Loucy (cell line): ENCODE measurements around the gene PPP2R5B.

Source experiments
- H2AFZ ChIP-seq: fragments of 200-600 bp; sonication (generic); 2 replicates; pipeline ENCODE4 v1.6.0; 2016; ENCODE audit warnings: antibody characterized with exemption, mild to moderate bottlenecking, low read length, moderate library complexity
- H3F3A ChIP-seq: fragments of 200-600 bp; 2 replicates; pipeline ENCODE4 v1.6.0; 2016; ENCODE audit warnings: antibody characterized with exemption, low read depth, mild to moderate bottlenecking
- H3K27me3 ChIP-seq: fragments of 200-600 bp; sonication (generic); 2 replicates; pipeline ENCODE4 v1.6.1; 2014; ENCODE audit warnings: low read length, mild to moderate bottlenecking; ENCODE audit not compliant: insufficient read depth, poor library complexity, severe bottlenecking
- H3K36me3 ChIP-seq: fragments of 200-600 bp; sonication (generic); 2 replicates; pipeline ENCODE4 v1.6.1; 2016; ENCODE audit warnings: low read length; ENCODE audit not compliant: insufficient read depth
- H3K4me1 ChIP-seq: fragments of 200-600 bp; sonication (generic); 2 replicates; pipeline ENCODE4 v1.5.1; 2014; ENCODE audit warnings: low read length, mild to moderate bottlenecking; ENCODE audit not compliant: insufficient read depth, poor library complexity, severe bottlenecking
- H3K4me2 ChIP-seq: fragments of 200-600 bp; sonication (generic); 2 replicates; pipeline ENCODE4 v1.6.0; 2014; ENCODE audit warnings: antibody characterized with exemption, low read length, low read depth, mild to moderate bottlenecking; ENCODE audit not compliant: poor library complexity, severe bottlenecking
- H3K4me3 ChIP-seq: fragments of 200-600 bp; sonication (generic); 2 replicates; pipeline ENCODE4 v1.5.1; 2014; ENCODE audit warnings: low read length, mild to moderate bottlenecking, mixed read lengths; ENCODE audit not compliant: poor library complexity, severe bottlenecking
- H3K79me2 ChIP-seq: fragments of 200-600 bp; sonication (generic); 2 replicates; pipeline ENCODE4 v1.6.1; 2014; ENCODE audit warnings: low read length; ENCODE audit not compliant: insufficient read depth
- H3K9ac ChIP-seq: fragments of 200-600 bp; sonication (generic); 2 replicates; pipeline ENCODE4 v1.6.0; 2014; ENCODE audit warnings: mild to moderate bottlenecking, low read depth, low read length, moderate library complexity; ENCODE audit not compliant: poor library complexity, severe bottlenecking
- H3K9me2 ChIP-seq: fragments of 200-600 bp; sonication (generic); replicated peaks from 2 replicates; pipeline ENCODE4 v1.6.1; 2016; ENCODE audit warnings: low read depth, low read length, mixed read lengths
- H3K9me3 ChIP-seq: fragments of 200-600 bp; sonication (generic); 2 replicates; pipeline ENCODE4 v1.6.1; 2014; ENCODE audit warnings: mild to moderate bottlenecking, antibody characterized with exemption, low read length, low read depth; ENCODE audit not compliant: insufficient read depth
- H4K20me1 ChIP-seq: fragments of 200-600 bp; sonication (generic); 2 replicates; pipeline ENCODE4 v1.6.0; 2014; ENCODE audit warnings: antibody characterized with exemption, low read length, mild to moderate bottlenecking; ENCODE audit not compliant: insufficient read depth, poor library complexity, severe bottlenecking
- EZH2phosphoT487 ChIP-seq: fragments of 200-600 bp; IDR thresholded peaks from 2 replicates; pipeline ENCODE4 v1.6.1; 2018; ENCODE audit warnings: antibody characterized with exemption, mild to moderate bottlenecking, moderate library complexity, borderline replicate concordance
- TF ChIP-seq, protein P1 (sequence below): fragments of 200-600 bp; sonication (generic); conservative IDR thresholded peaks from 2 replicates; pipeline ENCODE4 v1.5.1; 2014; ENCODE audit warnings: mild to moderate bottlenecking, antibody characterized with exemption, low read length

PPP2R5B gene

GRCh38 chr11:64954201-64954600 is 29.7 kb downstream of the PPP2R5B start:
- TF ChIP-seq, protein P1, sequence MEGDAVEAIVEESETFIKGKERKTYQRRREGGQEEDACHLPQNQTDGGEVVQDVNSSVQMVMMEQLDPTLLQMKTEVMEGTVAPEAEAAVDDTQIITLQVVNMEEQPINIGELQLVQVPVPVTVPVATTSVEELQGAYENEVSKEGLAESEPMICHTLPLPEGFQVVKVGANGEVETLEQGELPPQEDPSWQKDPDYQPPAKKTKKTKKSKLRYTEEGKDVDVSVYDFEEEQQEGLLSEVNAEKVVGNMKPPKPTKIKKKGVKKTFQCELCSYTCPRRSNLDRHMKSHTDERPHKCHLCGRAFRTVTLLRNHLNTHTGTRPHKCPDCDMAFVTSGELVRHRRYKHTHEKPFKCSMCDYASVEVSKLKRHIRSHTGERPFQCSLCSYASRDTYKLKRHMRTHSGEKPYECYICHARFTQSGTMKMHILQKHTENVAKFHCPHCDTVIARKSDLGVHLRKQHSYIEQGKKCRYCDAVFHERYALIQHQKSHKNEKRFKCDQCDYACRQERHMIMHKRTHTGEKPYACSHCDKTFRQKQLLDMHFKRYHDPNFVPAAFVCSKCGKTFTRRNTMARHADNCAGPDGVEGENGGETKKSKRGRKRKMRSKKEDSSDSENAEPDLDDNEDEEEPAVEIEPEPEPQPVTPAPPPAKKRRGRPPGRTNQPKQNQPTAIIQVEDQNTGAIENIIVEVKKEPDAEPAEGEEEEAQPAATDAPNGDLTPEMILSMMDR: no peak
- no peak for TF ChIP-seq EZH2phosphoT487

DNA sequence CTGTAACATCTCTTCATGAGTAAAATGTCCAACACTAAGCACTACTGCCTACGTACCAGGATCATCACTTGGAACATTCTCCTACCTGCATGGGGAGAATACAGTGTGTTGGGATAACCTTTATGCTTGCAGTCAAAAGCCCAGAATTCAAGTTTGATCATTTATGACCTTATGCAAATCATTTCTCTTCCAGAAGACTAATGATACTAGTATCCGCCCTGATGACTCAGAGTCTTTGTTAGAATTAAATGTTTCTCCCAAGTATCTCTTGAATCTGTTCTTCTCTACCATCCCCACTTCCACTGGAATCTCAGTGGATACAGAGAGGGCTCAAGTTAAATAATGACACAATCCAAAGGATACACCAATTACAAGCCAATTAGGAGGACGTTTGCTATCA is 35.0 kb downstream of the PPP2R5B start:
- H3K4me1 ChIP-seq: no peaks in the 10 kb centered on the region
- no peaks in the 10 kb centered on the region for H3K36me3 ChIP-seq
- no peak overlapping the region for H3K9ac ChIP-seq
- H3K27me3 ChIP-seq: no peaks in the 10 kb centered on the region
- no peaks in the 10 kb centered on the region for H4K20me1 ChIP-seq
- TF ChIP-seq EZH2phosphoT487: no peak
- TF ChIP-seq, protein P1: no peak
- no peaks in the 10 kb centered on the region for H3K79me2 ChIP-seq
- no peaks in the 10 kb centered on the region for H3K9me2 ChIP-seq
- no peak overlapping the region for H3K4me3 ChIP-seq
- no peaks in the 10 kb centered on the region for H3K9me3 ChIP-seq
- no peaks in the 10 kb centered on the region for H3F3A ChIP-seq
- H2AFZ ChIP-seq: no peak overlapping the region
- no peak overlapping the region for H3K4me2 ChIP-seq

More at GRCh38 chr11:64954201-64954600, 29.7 kb downstream of the PPP2R5B start:
- Histone ChIP-seq H3K9me2 (no peaks in the 10 kb centered on the region), H3K79me2 (no peaks in the 10 kb centered on the region), H3K4me3 (no peak overlapping the region), H3K9ac (no peak overlapping the region), H3K36me3 (no peaks in the 10 kb centered on the region), H3F3A (no peaks in the 10 kb centered on the region), H4K20me1 (no peaks in the 10 kb centered on the region), H3K4me1 (no peaks in the 10 kb centered on the region), H3K27me3 (peaks cover 5% of the 10 kb centered on the region), H3K9me3 (no peaks in the 10 kb centered on the region), H3K4me2 (no peak overlapping the region), H2AFZ (no peak overlapping the region)

GRCh38 chr11:64960719-64961118 is 36.2 kb downstream of the PPP2R5B start:
- Histone ChIP-seq H3K4me1 (no peaks in the 10 kb centered on the region), H3F3A (no peaks in the 10 kb centered on the region)
- TF ChIP-seq, protein P1: no peak
- TF ChIP-seq EZH2phosphoT487: no peak

More at GRCh38 chr11:64960719-64961118, 36.2 kb downstream of the PPP2R5B start:
- H3K4me3 ChIP-seq: no peak overlapping the region
- H3K9me3 ChIP-seq: no peaks in the 10 kb centered on the region
- H3K27me3 ChIP-seq: no peaks in the 10 kb centered on the region
- no peak overlapping the region for H2AFZ ChIP-seq
- no peaks in the 10 kb centered on the region for H3K9me2 ChIP-seq
- H3K9ac ChIP-seq: no peak overlapping the region
- H4K20me1 ChIP-seq: no peaks in the 10 kb centered on the region
- no peaks in the 10 kb centered on the region for H3K79me2 ChIP-seq
- H3K36me3 ChIP-seq: no peaks in the 10 kb centered on the region
- H3K4me2 ChIP-seq: no peak overlapping the region
